ENCODE results near the gene MED31.

MED31 gene

DNA sequence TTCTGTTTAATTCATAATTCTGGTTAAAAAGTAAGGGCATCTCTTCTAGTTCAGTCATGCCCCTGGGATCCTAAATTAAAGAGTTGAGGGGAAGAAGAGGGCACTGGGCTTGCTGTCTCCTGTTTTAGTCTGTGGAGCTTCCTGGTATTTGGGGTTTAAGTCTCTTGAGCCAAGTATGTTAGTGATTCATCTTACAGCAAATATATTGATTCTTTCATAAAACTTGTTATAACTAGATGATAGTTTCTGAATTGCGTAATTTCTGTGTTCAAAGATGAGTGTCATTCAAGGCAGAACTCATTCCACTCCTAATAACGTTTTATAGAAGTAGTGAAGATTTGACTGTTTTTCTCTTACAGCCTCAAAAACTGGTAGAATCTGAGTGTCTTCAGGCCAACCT, 8.8 kb downstream of the MED31 start:
- H3K4me3 ChIP-seq (ENCODE audit: control insufficient read depth, low read depth, low read length): no peak overlapping the region
- TF ChIP-seq, protein P1, sequence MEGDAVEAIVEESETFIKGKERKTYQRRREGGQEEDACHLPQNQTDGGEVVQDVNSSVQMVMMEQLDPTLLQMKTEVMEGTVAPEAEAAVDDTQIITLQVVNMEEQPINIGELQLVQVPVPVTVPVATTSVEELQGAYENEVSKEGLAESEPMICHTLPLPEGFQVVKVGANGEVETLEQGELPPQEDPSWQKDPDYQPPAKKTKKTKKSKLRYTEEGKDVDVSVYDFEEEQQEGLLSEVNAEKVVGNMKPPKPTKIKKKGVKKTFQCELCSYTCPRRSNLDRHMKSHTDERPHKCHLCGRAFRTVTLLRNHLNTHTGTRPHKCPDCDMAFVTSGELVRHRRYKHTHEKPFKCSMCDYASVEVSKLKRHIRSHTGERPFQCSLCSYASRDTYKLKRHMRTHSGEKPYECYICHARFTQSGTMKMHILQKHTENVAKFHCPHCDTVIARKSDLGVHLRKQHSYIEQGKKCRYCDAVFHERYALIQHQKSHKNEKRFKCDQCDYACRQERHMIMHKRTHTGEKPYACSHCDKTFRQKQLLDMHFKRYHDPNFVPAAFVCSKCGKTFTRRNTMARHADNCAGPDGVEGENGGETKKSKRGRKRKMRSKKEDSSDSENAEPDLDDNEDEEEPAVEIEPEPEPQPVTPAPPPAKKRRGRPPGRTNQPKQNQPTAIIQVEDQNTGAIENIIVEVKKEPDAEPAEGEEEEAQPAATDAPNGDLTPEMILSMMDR (IDR thresholded peaks at IDR 0.05; ENCODE audit: control insufficient read depth, insufficient read depth, low read depth, low read length, missing control alignments): no peak
- no peak for DNase-seq (ENCODE audit: low read depth)

DNA sequence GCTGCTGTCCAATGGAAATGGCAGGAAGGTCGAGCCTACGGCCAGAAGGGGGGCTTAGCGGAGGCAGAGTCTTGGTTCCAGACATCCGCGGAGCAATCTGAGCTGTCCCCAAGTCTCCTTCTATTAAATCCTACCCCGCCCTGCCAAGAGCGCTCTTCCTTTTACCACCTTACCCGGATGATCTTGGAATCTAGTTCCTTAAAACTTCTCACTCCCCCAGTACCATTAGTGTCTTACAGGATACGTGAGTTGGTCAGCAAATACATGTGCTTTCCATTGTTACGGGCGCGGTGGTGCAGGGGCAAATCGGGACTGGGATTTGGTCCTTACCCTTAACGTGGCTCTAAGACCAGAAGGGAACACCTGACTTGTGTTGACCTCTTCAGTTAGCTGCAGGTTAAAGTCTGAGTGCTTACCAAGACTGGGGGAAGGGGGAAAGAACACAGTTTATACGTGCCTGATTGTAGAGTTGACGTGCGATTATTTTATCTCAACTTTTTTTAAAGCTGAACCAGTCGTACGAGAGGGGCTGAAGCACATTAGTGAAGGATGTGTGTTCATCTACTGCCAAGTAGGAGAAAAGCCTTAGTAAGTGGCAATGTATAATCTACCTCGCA, 10.1 kb downstream of the MED31 start:
- TF ChIP-seq, protein P1 (IDR thresholded peaks at IDR 0.05; ENCODE audit: control insufficient read depth, insufficient read depth, low read depth, low read length, missing control alignments): no peak
- peak overlapping the region; percentile 98 for H3K4me3 ChIP-seq (ENCODE audit: control insufficient read depth, low read depth, low read length)
- DNase-seq (ENCODE audit: low read depth): no peak

DNA sequence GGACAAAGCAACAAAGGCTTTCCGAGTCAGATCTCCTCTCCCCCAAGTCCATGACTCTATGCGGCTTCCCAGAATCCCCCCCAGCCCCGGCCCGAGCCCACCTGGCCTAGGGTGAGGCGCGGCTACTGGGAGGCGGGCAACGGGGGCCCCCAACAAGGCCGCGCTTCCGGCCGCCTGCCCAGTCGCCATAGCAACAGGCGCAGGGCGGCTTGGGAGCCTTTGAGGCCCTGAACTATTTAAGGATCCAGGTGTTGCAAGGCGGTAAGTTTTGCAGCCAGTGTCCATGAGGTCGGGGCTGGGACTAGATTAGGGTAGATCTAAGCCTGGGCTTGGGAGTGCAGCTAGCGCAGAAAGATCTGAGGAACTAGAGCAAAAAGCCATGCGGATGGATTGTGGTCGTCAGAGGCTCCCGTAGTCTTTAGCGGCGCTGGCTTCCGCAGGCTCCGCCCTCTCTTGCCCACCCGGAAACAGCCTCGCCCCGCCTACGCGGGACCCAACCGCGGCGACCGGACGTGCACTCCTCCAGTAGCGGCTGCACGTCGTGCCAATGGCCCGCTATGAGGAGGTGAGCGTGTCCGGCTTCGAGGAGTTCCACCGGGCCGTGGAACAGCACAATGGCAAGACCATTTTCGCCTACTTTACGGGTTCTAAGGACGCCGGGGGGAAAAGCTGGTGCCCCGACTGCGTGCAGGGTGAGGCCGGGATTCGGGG, 10.7 kb downstream of the MED31 start, which contains the start of the genes KIAA0753 and TXNDC17:
Gene KIAA0753 (minus strand): TSS at position 176 of the 711 bp plus-strand sequence. CDS start 5,608 bp downstream, outside the sequence.
Gene TXNDC17 (plus strand): TSS at position 525 of the 711 bp plus-strand sequence. CDS start 23 bp downstream, at position 548.
- peak; percentile 67 for DNase-seq (ENCODE audit: low read depth)
- TF ChIP-seq, protein P1 (IDR thresholded peaks at IDR 0.05; ENCODE audit: control insufficient read depth, insufficient read depth, low read depth, low read length, missing control alignments): no peak
- H3K4me3 ChIP-seq (ENCODE audit: control insufficient read depth, low read depth, low read length): peak within 1 kb of the TSS; percentile 98

DNA sequence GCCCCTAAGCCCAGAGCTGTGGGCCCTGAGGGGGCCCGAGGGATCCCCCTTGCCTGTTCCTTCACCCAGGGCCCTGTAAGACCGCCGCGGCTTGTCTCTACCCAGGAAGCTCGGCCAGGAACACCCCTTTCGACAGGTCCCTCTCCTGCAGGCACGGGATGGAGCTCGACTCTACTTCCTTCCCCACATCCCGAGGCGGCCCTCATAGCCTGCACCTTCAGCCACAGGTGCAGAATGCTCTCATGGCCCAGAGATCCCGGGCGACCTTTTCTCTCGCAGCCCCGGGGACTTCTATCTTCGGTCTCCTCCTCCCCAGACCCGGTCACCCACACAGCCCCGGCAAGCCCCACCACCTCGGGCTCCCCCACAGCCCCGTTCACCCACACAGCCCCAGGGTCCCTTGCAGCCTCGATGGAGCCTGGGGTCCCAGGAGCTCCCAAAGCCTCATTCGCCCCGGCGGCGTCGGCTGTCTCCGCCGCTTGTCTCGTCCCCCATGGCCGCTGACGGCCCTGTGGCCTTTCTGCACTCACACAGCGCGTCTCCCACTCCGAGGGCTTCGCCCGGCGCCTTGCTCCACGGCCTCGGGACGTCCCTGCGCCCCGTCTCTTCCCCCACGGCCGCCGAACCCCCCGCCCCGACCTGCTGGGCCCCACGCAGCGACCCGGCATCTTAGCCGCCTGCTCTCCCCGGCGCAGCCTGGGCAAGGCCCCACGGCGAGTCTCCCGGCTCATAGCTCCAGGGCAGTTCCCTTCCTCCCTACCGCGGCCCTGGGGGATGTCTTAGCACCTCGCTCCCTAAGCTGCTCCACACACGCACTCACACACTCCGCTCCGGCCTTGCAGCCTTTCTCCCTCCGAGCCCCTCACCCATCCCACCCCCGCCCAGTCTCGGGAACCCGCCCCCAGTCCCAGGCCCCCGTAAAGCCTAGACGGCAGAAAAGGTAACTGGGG, 11.5 kb downstream of the MED31 start:
- no peak for DNase-seq (ENCODE audit: low read depth)
- TF ChIP-seq, protein P1 (IDR thresholded peaks at IDR 0.05; ENCODE audit: control insufficient read depth, insufficient read depth, low read depth, low read length, missing control alignments): no peak
- peak overlapping the region; percentile 98 for H3K4me3 ChIP-seq (ENCODE audit: control insufficient read depth, low read depth, low read length)

DNA sequence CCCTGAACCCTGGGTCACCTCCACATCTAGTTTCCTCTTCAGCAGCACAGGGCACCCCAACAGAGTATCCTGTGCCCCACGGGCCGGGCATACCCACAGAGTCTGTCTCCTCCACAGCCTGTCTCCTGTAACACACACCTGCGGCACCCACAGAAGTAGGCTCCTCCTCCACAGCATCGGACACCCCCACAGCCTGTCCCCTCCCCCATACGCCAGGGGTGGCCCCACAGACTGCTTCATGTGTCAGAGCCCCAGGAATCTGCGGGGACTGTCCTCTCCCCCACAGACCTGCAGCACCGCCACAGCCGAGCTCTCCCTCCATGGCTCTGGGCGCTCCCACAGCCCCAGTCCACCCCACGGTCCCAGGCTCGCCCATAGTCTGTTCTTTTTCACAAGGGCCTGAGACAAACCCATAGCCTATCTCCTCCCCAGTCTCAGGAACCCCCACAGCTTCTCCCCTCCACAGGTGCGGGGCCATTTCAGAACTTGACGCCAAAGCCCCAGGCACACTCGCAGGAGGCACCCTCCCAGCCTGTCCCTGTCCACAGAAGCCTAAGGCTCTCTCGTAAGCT, 12.3 kb downstream of the MED31 start:
- no peak for DNase-seq (ENCODE audit: low read depth)
- H3K4me3 ChIP-seq (ENCODE audit: control insufficient read depth, low read depth, low read length): peak overlapping the region; percentile 98
- TF ChIP-seq, protein P1 (IDR thresholded peaks at IDR 0.05; ENCODE audit: control insufficient read depth, insufficient read depth, low read depth, low read length, missing control alignments): no peak

Data from AG09309 (cell line).